Left cardiac atrium (tissue), 4 donors: ENCODE results near the gene UNC13D. TPM values are rescaled to one million over a fixed set of nuclear protein-coding genes. Genes with fewer than 3 reads are reported as not detected.
"Not testable (repeated sequence)": the region's sequence is repeated elsewhere in the genome, so short reads cannot be mapped to it uniquely, and the experiment has no call there.

Experiments used
- ATAC-seq, 2 donors: fragments of 200-7000 bp; cut with Tn5 transposase; one replicate each; pipeline ENCODE4 v1.9.1; 2020; ENCODE audit warnings: mild to moderate bottlenecking in 2 of 2, moderate library complexity in 2 of 2
- DNase-seq: peaks from one replicate; pipeline ENCODE4 v3.0.0-alpha.2; 2020
- intact Hi-C, 2 donors: fragments of 100-400 bp; cut with DNase I; formaldehyde crosslinking; loops; one replicate each; pipeline versions ENCODE4 v1.14.1 to v1.15.1; 2022 to 2023
- total RNA-seq, 2 donors: library from RNA; stranded (reverse); fragmentation: NEBNext Ultra II Directional; extraction: Animal tissue kit (Norgen Biotek cat#: 25700); gene quantifications; one replicate each; pipeline ENCODE4 v1.2.1, GENCODE V29; 2021
- donor health status: DM: no; HTN: yes; CAD: no.
- donor health status: DM: no; HTN: yes; CAD: no; lungs with severe emphysema.
- donor health status: DM: yes; HTN: yes; CAD: no.
- donor health status: Dilated cardiomyopathy.

Gene UNC13D
- total RNA-seq, 2 donors from 2014 or later, result 22.1 to 34.0 TPM

DNA sequence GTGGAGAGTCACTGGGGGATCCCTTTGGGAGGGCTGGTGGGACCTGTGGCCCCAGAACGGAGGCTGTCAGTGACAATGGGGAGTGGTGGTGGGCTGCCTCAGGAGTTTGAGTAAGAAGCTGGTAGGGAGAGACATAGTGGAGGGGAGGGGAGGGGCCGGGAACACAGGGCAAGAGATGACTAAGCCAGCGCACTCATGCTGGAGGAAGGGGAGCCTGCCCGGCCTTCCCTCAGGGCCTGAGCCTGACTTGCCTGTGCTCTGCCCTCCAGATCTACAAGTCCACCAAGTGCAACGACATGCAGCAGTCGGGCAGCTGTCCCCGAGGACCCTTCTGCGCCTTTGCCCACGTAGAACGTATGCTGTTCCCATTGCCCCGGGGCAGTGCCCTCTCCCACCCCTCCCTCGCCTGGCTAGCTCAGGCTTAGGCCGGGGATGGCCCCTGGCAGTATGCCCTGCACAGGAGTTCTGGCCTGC, 29.3 kb downstream of the UNC13D start:
- peak; percentile 16 for DNase-seq
- intact Hi-C loops, result no loop called here
- no peak for ATAC-seq

GRCh38 chr17:75814021-75814395, 30.2 kb downstream of the UNC13D start:
- ATAC-seq, result no peak
- intact Hi-C loops, result no loop called here
- peak; percentile 5 for DNase-seq

GRCh38 chr17:75813081-75814020, 30.9 kb downstream of the UNC13D start:
- no peak for ATAC-seq
- DNase-seq, result peak; percentile 15
- intact Hi-C loops, result no loop called here

- DNase-seq, result peak; percentile 20
- ATAC-seq, result no peak
- intact Hi-C loops, result no loop called here
Observed at GRCh38 chr17:75812096-75813013, 31.8 kb downstream of the UNC13D start.

DNA sequence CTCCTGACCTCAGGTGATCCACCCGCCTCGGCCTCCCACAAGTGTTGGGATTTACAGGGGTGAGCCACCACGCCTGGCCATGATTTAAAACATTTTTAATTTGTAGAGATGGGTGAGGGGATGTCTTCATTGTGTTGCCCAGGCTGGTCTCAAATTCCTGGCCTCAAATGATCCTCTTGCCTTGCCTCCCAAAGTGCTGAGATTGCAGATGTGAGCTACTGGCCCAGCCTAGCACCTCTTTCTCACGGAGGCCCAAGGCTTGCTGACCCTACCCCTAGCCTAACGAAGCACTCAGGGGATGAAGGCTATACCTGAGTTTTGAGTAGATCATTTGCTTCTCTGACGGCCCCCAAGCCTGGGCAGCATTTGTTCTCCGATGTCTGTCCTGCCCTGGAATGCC, 33.0 kb downstream of the UNC13D start:
- intact Hi-C loops, result no loop called here
- peak; percentile 3 for DNase-seq
- ATAC-seq, result no peak

DNA sequence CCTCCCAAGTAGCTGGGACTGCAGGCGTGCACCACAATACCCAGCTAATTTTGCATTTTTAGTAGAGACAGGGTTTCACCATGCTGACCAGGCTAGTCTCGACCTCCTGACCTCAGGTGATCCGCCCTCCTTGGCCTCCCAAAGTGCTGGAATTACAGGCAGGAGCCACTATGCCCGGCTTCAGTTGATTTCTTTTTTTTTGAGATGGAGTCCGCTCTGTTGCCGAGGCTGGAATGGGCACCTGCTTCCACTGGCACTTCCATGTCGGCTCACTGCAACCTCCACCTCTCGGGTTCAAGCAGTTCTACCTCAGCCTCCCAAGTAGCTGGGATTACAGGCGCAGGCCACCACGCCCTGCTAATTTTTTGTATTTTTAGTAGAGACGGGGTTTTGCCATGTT, 33.4 kb downstream of the UNC13D start:
- DNase-seq, intact Hi-C loops: not testable (repeated sequence)

DNA sequence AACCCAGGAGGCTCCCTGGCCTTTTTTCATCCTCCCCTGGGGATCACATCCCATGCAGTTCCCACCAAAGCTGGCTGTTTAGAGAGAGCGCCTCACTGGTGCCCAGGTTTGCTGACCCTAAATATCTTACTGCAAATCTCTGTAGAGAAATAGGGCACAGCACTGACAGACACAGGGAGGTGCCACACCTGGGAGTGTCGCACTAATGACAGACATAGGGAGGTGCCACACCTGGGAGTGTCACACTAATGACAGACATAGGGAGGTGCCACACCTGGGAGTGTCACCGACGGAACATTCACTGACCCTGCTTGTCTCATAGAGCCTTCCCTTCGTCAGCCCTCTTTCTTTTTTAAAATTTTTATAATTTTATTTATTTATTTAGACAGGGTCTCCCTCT, 34.0 kb downstream of the UNC13D start:
- ATAC-seq (no peak), DNase-seq (no peak)
- intact Hi-C loops, result no loop called here

More for the DNA sequence above, 33.4 kb downstream of the UNC13D start:
- not testable (repeated sequence) for ATAC-seq

DNA sequence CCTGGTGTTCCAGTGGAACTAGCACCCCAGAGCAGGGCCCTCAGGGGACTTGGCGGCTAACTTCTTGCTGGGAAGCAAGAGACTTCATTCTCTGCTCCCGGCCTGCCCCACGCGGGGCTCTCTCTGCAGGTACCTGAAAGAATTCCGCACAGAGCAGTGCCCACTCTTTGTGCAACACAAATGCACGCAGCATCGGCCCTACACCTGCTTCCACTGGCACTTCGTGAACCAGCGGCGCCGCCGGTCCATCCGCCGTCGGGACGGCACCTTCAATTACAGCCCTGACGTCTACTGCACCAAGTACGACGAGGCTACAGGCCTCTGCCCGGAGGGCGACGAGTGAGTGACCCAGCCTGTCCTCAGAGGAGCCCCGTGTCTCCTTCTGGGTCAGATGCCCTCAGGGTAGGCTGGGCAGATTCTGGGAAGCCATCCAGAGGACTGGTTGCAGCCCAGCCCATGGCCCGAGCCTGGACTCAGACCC, 34.5 kb downstream of the UNC13D start:
- DNase-seq, result no peak
- ATAC-seq, result peak in 1 of 2 donors; percentile 12
- intact Hi-C loops, result no loop called here

- intact Hi-C loops, result no loop called here
- ATAC-seq, result peak; percentile 65 to 84
- DNase-seq, result peak; percentile 78
Observed at GRCh38 chr17:75808905-75809621, 35.1 kb downstream of the UNC13D start.

DNA sequence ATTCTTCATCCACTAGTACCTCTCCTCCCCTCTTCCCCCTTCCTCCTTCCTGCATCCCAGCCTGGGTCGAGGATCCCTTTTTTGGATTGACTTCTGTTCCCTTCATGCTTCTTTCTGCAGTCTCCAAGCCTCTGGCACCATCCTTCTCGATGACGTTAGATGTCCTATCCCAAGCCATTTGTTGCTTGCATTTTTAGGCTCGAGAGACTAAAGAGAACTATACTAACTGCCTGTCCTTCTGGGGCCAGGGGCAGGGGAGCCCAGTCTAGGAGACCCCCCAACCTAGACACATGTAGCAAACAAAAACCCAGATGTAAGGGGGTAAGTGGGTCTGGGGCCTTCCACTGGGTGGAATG, 35.7 kb downstream of the UNC13D start:
- ATAC-seq (peak in 1 of 2 donors; percentile 3), DNase-seq (no peak)
- intact Hi-C loops, result no loop called here

DNA sequence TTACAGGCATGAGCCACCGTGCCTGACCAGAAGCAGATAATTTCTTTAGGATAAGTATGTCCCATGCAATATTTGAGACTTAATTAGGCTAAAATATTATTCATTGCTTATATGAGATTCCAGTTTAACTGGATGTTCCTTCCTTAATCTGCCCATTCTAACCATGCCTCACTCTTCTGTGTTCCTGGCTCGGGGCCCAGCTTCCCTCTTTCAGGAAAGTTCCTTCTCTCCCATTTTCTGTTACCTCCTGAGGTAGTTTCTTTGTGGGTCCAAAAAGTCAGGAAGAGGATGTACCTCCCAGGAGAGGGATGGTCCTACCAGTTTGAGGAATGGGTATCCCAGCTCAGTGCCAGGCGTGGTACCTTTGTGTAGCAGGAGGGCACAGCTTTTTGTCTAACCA, 36.3 kb downstream of the UNC13D start:
- ATAC-seq, result no peak
- intact Hi-C loops, result no loop called here

DNA sequence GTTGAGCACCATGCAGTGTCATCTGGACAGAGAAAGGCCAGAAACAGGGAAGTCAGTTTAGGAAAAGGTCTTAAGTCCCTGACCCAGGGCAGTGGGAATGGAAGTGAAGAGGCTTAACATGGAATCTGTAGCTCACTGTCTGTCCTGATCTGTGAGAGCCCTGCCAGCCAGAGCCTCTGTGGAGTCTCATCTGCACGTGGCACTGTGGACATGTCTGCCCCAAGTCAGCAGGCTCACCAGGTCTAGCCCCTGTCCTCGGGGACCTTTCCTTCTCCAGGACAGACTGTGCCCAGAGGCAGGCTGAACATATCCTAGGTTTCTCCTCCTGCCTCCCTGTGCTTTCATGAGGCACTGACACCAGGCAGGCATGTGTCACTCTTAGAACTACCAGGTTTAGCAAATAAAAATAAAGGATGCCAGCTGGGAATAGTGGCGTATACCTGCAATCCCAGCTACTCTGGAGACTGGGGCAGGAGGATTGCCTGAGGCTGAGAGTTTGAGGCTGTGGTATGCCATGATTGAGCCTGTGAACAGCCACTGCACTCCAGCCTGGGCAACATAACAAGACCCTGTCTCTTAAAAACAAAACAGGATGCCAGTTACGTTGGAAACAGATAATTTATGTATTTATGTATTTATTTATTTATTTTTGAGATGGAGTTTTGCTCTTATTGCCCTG, 37.2 kb downstream of the UNC13D start:
- intact Hi-C loops, result no loop called here
- ATAC-seq, result peak; percentile 16 to 40
- no peak for DNase-seq

More for the DNA sequence above, 36.3 kb downstream of the UNC13D start:
- no peak for DNase-seq

DNA sequence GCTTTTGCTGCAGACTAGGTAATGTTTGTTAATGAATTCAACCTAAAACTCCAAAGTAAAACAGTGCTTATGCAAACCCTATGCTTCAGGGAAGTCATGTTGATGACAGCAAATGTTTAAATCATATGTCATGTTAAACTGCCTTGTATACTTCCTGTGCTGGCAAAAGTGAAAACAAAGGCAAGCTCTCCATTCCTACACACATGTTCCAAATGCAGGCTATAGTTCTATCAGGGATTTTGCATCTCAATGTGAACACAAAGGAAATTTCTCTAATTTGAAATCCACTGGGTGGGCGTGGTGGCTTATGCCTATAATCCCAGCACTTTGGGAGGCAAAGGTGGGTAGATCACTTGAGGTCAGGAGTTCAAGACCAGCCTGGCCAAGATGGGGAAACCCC, 40.3 kb downstream of the UNC13D start:
- ATAC-seq (no peak), DNase-seq (no peak)
- intact Hi-C loops, result no loop called here

GRCh38 chr17:75799402-75799801, 44.8 kb downstream of the UNC13D start:
- no peak for ATAC-seq
- intact Hi-C loops, result no loop called here
- DNase-seq, result no peak

GRCh38 chr17:75795820-75796607, 48.2 kb downstream of the UNC13D start:
- no peak for DNase-seq
- intact Hi-C loops, result no loop called here
- no peak for ATAC-seq

DNA sequence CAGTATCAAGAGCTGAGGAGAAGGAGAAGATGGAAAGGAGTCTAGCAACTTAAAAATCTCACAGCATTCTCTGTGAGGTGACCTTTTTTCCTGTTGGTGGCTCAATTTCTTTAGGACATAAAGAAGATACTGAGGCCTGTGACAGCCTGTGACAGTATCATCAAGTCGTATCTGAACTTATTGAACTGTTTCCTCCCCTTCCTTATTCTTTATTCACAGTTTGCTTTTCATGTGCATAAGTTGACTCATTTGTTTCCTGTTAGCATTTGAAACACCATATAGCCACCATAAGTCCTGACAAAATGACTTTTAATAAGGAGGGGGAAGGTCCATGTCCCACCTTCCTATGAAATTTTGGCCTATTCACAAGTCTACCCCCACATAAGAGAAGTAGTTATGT, 50.7 kb downstream of the UNC13D start:
- intact Hi-C loops, result no loop called here
- ATAC-seq, result no peak

DNA sequence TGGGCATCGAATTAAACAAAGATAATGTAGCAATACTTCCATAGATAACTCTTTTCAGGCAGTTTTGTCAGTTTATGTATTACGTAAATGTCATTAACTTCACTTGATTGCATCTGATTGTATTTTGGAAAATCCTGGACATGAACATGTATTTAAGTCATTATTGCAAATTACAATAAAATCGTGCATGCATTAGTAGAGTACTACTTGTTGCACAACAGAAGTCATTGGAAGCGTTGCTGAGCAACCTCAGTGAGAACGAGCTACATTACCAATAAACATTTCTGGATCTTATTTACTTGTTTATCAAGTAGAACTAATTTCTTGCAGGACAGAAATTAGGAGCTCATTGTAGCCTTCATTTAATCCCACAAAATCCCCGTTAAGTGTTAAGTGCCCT, 53.0 kb downstream of the UNC13D start:
- DNase-seq (no peak), ATAC-seq (no peak)
- intact Hi-C loops, result no loop called here

More for the DNA sequence above, 50.7 kb downstream of the UNC13D start:
- DNase-seq, result no peak
